HL-60 (cell line): Measurements from ENCODE around the gene MCL1.
"Not testable (repeated sequence)": the region's sequence is repeated elsewhere in the genome, so short reads cannot be mapped to it uniquely, and the experiment has no call there.

Experiments used
- DNase-seq, 2 experiments: peaks; one replicate each; pipeline ENCODE4 v3.0.0-alpha.2; 2010 to 2020; ENCODE audit warnings: low read depth in 1 of 2, low spot score in 1 of 2
- H3K27ac ChIP-seq: fragments of 250-450 bp; sonication (Bioruptor Pico); replicated peaks from 2 replicates; pipeline ENCODE4 v1.5.1; 2020; ENCODE audit warnings: mild to moderate bottlenecking, moderate library complexity
- H3K27me3 ChIP-seq: fragments of 250-450 bp; sonication (Bioruptor Pico); 2 replicates; pipeline ENCODE4 v1.5.1; 2021; ENCODE audit warnings: mild to moderate bottlenecking, moderate library complexity; ENCODE audit not compliant: insufficient read depth, poor library complexity, severe bottlenecking
- H3K4me3 ChIP-seq: replicated peaks from 2 replicates; pipeline ENCODE4 v1.5.1; 2011; ENCODE audit warnings: mild to moderate bottlenecking, control low read depth, low read length; ENCODE audit not compliant: insufficient read depth
- CTCF ChIP-seq: IDR thresholded peaks from one replicate; pipeline ENCODE4 v1.5.1; 2011; ENCODE audit warnings: low read length, control low read depth, inconsistent platforms; ENCODE audit not compliant: insufficient read depth
- GABPA ChIP-seq: IDR thresholded peaks from 2 replicates; pipeline ENCODE4 v1.6.1; 2012; ENCODE audit warnings: low read depth
- POLR2AphosphoS5 ChIP-seq: IDR thresholded peaks from 2 replicates; pipeline ENCODE4 v1.6.1; 2012; ENCODE audit warnings: low read depth
- SPI1 ChIP-seq: IDR thresholded peaks from 2 replicates; pipeline ENCODE4 v1.6.1; 2012; ENCODE audit warnings: low read depth, mild to moderate bottlenecking, borderline replicate concordance
- TF ChIP-seq, protein P1 (sequence below): IDR thresholded peaks from 2 replicates; pipeline ENCODE4 v1.6.1; 2012; ENCODE audit warnings: low read depth; ENCODE audit not compliant: insufficient replicate concordance

MCL1 gene

DNA sequence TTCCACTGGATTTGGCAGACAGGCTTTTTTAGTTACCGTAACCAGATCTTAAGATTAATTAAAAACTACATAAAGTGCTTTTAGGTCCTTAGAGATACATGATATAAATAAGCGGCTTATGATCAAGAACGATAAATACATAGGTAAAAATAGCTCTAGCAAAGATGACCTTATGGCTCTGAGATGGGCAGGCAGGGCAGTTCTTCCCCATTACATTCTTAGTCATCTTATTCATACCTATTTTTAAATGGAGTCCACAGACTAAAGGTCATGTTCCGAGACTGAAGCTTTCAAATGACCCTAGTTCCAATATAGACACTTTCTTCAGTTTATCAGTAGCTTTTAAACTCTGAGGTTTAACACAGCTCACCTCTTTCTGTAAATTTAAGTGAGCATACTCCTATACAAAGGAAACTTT is 4.3 kb downstream of the MCL1 start:
- H3K27me3 ChIP-seq, result no peaks in the 10 kb centered on the region
- H3K4me3 ChIP-seq, result no peak overlapping the region
- TF ChIP-seq CTCF, result no peak
- no peak for TF ChIP-seq POLR2AphosphoS5
- H3K27ac ChIP-seq, result no peak overlapping the region
- no peak for DNase-seq

DNA sequence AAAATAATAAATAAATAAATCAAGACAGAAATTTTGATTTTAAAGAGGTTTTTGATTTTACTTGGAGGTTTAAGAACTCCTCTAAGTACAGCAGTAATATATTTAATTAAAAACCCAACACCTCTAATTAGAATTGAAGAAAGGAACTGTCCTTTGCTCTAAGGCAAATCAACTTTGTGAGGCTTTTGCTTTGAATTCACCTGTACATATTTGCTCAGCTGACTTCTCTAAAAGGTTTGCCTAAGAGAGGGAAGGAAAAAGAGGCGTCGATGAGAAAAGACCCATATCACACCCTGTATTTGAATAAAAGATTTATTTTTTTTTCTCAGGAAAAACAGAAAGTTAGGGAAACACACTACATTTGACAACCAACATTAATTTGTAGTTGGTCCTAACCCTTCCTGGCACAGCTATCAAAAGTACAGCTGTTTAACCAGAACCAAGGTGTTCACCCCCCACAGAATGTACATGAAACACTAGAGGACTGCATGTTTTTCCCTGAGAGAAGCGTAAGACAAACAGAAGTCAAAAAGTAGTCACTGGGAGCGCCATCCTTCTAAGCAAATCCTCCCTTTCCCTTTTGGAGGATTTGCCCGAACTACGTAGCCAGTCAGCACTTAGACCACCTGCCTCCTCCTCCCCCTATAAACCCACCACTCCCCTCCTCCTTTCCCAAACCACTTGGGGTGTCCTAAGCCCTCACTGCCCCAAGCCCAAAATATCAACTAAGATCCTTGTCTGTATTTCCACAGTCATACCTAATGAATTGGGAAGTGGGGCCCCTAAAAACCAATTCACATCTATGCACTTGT is 4.9 kb downstream of the MCL1 start:
- H3K27ac ChIP-seq, result no peak overlapping the region
- no peak for TF ChIP-seq SPI1
- TF ChIP-seq POLR2AphosphoS5, result peak; percentile 36; the same call in 1 of the 2 replicates
- no peaks in the 10 kb centered on the region for H3K27me3 ChIP-seq
- no peak for DNase-seq
- H3K4me3 ChIP-seq, result no peak overlapping the region

GRCh38 chr1:150573648-150574071 is 5.8 kb downstream of the MCL1 start:
- H3K27ac ChIP-seq, H3K27me3 ChIP-seq, DNase-seq, H3K4me3 ChIP-seq: not testable (repeated sequence)
- peak; percentile 47; the same call in 1 of the 2 replicates for TF ChIP-seq POLR2AphosphoS5

DNA sequence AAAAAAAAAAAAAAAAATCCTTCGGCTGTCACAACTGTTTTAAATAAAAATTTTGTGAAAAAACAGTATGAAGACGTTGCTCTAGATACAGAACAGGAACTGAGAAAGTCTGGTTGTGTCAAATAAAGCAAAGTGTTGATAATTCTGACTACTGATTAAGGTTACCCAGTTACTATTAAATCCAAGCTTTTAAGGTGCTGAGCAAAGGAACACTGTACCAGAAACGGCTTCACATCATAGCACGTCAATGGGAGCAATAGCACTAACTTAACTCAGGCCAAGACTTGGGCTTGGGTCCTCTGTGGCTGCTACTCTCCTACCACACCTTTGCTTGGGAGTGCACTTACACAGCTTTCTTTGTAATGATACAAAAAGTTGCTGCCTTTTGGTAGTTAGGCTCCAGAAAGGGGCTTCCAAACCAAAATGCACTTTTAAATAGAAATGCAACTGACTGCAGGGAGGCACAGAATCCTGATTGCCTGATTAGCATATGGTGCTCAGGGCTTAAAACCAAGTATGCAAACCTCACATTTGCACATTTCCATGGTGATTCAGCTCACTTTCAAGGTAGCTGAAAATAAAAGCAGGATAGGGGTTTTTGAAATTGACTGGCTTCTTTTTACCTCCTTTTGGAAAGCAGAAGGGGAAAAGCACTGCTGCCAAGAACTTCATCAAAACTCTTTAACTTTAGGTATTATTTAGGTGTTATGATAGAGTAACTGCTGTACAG is 6.3 kb downstream of the MCL1 start:
- no peak overlapping the region for H3K4me3 ChIP-seq
- no peaks in the 10 kb centered on the region for H3K27me3 ChIP-seq
- H3K27ac ChIP-seq, result no peak overlapping the region
- DNase-seq, result no peak
- TF ChIP-seq, protein P1, sequence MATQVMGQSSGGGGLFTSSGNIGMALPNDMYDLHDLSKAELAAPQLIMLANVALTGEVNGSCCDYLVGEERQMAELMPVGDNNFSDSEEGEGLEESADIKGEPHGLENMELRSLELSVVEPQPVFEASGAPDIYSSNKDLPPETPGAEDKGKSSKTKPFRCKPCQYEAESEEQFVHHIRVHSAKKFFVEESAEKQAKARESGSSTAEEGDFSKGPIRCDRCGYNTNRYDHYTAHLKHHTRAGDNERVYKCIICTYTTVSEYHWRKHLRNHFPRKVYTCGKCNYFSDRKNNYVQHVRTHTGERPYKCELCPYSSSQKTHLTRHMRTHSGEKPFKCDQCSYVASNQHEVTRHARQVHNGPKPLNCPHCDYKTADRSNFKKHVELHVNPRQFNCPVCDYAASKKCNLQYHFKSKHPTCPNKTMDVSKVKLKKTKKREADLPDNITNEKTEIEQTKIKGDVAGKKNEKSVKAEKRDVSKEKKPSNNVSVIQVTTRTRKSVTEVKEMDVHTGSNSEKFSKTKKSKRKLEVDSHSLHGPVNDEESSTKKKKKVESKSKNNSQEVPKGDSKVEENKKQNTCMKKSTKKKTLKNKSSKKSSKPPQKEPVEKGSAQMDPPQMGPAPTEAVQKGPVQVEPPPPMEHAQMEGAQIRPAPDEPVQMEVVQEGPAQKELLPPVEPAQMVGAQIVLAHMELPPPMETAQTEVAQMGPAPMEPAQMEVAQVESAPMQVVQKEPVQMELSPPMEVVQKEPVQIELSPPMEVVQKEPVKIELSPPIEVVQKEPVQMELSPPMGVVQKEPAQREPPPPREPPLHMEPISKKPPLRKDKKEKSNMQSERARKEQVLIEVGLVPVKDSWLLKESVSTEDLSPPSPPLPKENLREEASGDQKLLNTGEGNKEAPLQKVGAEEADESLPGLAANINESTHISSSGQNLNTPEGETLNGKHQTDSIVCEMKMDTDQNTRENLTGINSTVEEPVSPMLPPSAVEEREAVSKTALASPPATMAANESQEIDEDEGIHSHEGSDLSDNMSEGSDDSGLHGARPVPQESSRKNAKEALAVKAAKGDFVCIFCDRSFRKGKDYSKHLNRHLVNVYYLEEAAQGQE, result no peak
- TF ChIP-seq CTCF, result no peak
- TF ChIP-seq POLR2AphosphoS5, result no peak
- TF ChIP-seq GABPA, result no peak
- TF ChIP-seq SPI1, result no peak

DNA sequence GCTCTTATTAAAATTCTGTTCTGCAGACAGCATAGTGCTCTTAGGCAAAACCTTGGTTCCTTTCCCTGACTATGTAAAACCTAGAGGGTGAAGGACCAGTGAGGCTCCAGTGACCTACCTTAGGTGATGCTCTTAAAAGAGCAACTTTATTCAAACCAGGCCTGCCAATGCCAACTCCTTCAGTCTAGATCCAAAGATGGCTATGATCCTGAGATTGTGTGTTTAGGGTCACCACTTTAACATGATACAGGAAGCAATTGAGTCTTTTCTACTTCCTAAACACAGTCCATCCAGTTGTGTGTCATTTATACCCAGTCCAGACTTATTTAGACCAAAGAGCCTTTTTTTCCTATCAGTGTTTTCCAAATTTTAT is 10.8 kb downstream of the MCL1 start:
- H3K27me3 ChIP-seq, result no peaks in the 10 kb centered on the region
- no peak overlapping the region for H3K4me3 ChIP-seq
- DNase-seq, result no peak
- H3K27ac ChIP-seq, result no peak overlapping the region
- TF ChIP-seq CTCF (no peak), POLR2AphosphoS5 (no peak), SPI1 (no peak), GABPA (no peak)
- TF ChIP-seq, protein P1, result no peak
